Vagina (tissue), 2 donors: Measurements from ENCODE around the gene ABHD12. TPM values are rescaled to one million over a fixed set of nuclear protein-coding genes. Genes with fewer than 3 reads are reported as not detected.
"Not testable (repeated sequence)": the region's sequence is repeated elsewhere in the genome, so short reads cannot be mapped to it uniquely, and the experiment has no call there.

Experiments used
- DNase-seq, 2 donors: peaks; one replicate each; pipeline ENCODE4 v3.0.0-alpha.2; 2017; ENCODE audit errors: extremely low spot score in 2 of 2
- H3K27ac ChIP-seq: fragments of 200-600 bp; sonication (generic); one replicate; pipeline ENCODE4 v1.5.1; 2019
- H3K27me3 ChIP-seq: fragments of 200-600 bp; sonication (generic); one replicate; pipeline ENCODE4 v1.5.1; 2019
- H3K36me3 ChIP-seq, 2 donors: fragments of 200-600 bp; sonication (generic); one replicate each; pipeline ENCODE4 v1.5.1; 2017 to 2019
- H3K4me1 ChIP-seq: fragments of 200-600 bp; sonication (generic); one replicate; pipeline ENCODE4 v1.5.1; 2019
- H3K4me3 ChIP-seq, 2 donors: fragments of 200-600 bp; sonication (generic); 1 replicate in 1 of 2; 2 replicates in 1 of 2; pipeline ENCODE4 v1.5.1; 2016 to 2019
- H3K9me3 ChIP-seq: fragments of 200-600 bp; sonication (generic); one replicate; pipeline ENCODE4 v1.5.1; 2019
- POLR2A ChIP-seq, 2 donors: fragments of 450-650 bp; IDR thresholded peaks; one replicate each; pipeline ENCODE4 v1.6.1; 2017; ENCODE audit warnings: antibody characterized with exemption in 2 of 2, mild to moderate bottlenecking in 2 of 2, moderate library complexity in 2 of 2
- POLR2AphosphoS5 ChIP-seq, 2 donors: sonication (generic); formaldehyde crosslinking; IDR thresholded peaks; one replicate each; pipeline ENCODE4 v1.9.0; 2017; ENCODE audit warnings: antibody characterized with exemption in 2 of 2, mild to moderate bottlenecking in 2 of 2, low read depth in 1 of 2; ENCODE audit not compliant: insufficient read depth in 1 of 2
- intact Hi-C: fragments of 100-400 bp; cut with DNase I; formaldehyde crosslinking; loops from one replicate; pipeline ENCODE4 v1.15.1; 2023
- total RNA-seq: library from RNA; depleted of rRNA; stranded (reverse); fragments of >200 nt; gene quantifications from one replicate; pipeline ENCODE4 v1.2.3, GENCODE V29; 2016
- TF ChIP-seq, protein P1 (sequence below), 3 experiments: fragments of 450-650 bp in 2 of 3; fragments of 200-600 bp in 1 of 3; sonication (generic) in 1 of 3; IDR thresholded peaks; one replicate each; pipeline ENCODE4 v1.5.1; 2017 to 2019; ENCODE audit warnings: antibody characterized with exemption in 3 of 3, mild to moderate bottlenecking in 2 of 3, moderate library complexity in 2 of 3

Gene ABHD12
- total RNA-seq, 1 donor from 2014 or later: 36.6 TPM

DNA sequence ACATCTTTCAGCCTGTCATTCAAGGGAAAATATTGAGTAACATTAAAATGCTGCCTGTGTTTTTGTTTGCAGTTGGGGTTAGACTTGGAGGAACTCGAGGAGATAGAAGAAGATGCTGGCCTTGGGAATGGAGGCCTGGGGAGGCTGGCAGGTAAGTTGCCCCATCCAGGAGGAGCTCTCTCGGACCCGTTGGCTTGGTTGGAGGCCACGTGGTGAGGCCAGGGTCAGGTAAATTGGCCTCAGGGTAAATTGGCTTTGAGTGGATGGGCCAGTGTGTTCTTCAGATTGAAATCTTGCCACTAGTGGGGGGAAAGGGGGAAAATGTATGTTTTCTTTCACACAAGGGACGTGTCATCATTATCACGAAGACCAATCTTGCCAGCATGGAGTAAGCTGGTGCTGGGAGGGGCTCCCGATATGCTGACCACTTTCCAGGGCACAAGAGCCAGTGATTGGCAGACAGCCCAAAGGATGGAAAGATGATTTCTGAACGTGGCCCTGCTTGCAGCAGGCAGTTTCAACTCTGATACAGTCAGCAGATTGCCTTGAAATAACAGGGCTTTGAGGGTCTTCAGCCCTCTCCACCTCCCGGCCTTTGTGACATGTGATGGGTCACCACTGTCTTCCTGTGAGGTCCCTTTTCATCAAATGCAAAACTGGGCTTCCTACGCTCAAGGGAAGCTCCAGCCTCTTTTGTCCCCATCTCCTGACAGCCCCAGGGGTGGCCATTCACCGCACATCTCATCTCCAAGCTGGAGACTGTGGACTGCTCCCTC is 121.4 kb downstream of the ABHD12 start:
- no peak for DNase-seq
- no peaks in the 10 kb centered on the region for H3K27me3 ChIP-seq
- H3K27ac ChIP-seq: no peak overlapping the region
- H3K4me3 ChIP-seq: no peak overlapping the region
- peaks cover 0 to 39% of the 10 kb centered on the region in 2 donors for H3K36me3 ChIP-seq
- H3K9me3 ChIP-seq: no peaks in the 10 kb centered on the region
- intact Hi-C loops: no loop called here
- TF ChIP-seq POLR2AphosphoS5 (IDR thresholded peaks at IDR 0.05; ENCODE audit: insufficient read depth in 1 of 2, low read depth in 1 of 2) (no peak), POLR2A (IDR thresholded peaks at IDR 0.05) (no peak)
- TF ChIP-seq, protein P1, sequence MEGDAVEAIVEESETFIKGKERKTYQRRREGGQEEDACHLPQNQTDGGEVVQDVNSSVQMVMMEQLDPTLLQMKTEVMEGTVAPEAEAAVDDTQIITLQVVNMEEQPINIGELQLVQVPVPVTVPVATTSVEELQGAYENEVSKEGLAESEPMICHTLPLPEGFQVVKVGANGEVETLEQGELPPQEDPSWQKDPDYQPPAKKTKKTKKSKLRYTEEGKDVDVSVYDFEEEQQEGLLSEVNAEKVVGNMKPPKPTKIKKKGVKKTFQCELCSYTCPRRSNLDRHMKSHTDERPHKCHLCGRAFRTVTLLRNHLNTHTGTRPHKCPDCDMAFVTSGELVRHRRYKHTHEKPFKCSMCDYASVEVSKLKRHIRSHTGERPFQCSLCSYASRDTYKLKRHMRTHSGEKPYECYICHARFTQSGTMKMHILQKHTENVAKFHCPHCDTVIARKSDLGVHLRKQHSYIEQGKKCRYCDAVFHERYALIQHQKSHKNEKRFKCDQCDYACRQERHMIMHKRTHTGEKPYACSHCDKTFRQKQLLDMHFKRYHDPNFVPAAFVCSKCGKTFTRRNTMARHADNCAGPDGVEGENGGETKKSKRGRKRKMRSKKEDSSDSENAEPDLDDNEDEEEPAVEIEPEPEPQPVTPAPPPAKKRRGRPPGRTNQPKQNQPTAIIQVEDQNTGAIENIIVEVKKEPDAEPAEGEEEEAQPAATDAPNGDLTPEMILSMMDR (IDR thresholded peaks at IDR 0.05): no peak
- peaks cover 8% of the 10 kb centered on the region for H3K4me1 ChIP-seq

DNA sequence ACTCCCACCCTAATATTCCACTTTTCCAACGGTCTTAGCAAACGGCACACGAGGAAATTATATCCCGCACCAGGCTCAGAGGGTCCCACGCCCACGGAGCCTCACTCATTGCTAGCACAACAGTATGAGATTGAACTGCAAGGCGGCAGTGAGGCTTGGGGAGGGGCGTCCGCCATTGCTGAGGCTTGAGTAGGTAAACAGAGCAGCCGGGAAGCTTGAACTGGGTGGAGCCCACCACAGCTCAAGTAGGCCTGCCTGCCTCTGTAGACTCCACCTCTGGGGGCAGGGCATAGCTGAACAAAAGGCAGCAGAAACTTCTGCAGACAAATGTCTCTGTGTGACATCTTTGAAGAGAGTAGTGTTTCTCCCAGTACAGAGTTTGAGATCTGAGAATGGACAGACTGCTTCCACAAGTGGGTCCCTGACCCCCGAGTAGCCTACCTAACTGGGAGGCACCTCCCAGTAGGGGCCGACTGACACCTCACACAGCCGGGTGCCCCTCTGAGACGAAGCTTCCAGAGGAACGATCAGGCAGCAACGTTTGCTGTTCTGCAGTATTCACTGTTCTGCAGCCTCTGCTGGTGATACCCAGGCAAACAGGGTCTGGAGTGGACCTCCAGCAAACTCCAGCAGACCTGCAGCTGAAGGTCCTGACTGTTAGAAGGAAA is 129.7 kb downstream of the ABHD12 start:
- H3K9me3 ChIP-seq, intact Hi-C loops, H3K4me3 ChIP-seq, H3K27ac ChIP-seq, DNase-seq, H3K27me3 ChIP-seq: not testable (repeated sequence)
- peaks cover 0 to 18% of the 10 kb centered on the region in 2 donors for H3K36me3 ChIP-seq
- H3K4me1 ChIP-seq: peaks cover 25% of the 10 kb centered on the region

DNA sequence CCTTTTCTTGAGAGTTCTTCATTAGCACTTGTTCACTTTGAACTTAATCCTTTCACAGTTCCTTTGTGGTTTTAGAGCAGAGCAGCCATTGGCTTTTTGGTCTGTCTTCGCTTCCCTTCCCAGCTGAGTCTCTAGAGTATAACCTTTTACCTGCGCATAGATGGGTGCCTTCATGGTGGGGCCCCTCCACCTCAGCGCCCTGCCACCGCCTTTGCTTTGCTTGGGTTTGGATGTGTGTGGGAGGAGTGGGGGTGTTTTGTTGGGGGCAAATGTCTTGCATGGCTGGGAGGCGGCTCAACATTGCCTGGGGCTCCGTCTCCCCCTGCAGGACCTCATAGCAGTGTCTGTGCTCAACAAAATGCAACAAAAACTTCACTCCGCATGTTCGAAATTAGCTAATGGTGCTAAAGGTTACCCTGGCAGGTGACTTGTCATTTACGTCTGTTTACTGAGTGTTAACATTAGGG is 130.8 kb downstream of the ABHD12 start:
- no peak overlapping the region for H3K27ac ChIP-seq
- TF ChIP-seq, protein P1 (IDR thresholded peaks at IDR 0.05): no peak
- TF ChIP-seq POLR2A (IDR thresholded peaks at IDR 0.05): no peak
- TF ChIP-seq POLR2AphosphoS5 (IDR thresholded peaks at IDR 0.05; ENCODE audit: insufficient read depth in 1 of 2, low read depth in 1 of 2): no peak
- no peak overlapping the region for H3K4me3 ChIP-seq
- intact Hi-C loops: no loop called here
- no peaks in the 10 kb centered on the region for H3K9me3 ChIP-seq
- peaks cover 34% of the 10 kb centered on the region for H3K4me1 ChIP-seq
- DNase-seq: no peak
- no peaks in the 10 kb centered on the region for H3K27me3 ChIP-seq
- peaks cover 0 to 18% of the 10 kb centered on the region in 2 donors for H3K36me3 ChIP-seq

DNA sequence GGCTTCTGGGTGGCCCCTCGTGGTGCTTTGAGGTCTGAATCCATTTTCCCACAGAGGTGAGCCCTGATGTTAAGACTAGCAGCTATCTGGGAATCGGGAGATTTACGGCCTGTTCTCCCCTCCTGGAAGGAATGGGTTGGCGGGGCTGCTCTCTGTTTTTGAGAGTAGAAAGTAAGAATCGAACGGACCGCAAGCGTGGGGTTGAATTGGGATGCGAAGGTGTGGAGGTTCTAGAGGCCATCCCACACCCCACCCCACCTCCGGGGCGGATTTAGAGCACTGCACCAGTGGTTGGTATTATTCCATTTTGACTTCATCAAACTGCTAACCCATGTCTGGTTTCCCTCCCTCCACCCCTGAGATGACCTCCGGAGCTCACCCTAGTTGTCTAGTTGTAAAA is 131.3 kb downstream of the ABHD12 start:
- no peak overlapping the region for H3K27ac ChIP-seq
- DNase-seq: no peak
- no peaks in the 10 kb centered on the region for H3K9me3 ChIP-seq
- no peak overlapping the region for H3K4me3 ChIP-seq
- no peak for TF ChIP-seq POLR2AphosphoS5 (IDR thresholded peaks at IDR 0.05; ENCODE audit: insufficient read depth in 1 of 2, low read depth in 1 of 2)
- TF ChIP-seq, protein P1 (IDR thresholded peaks at IDR 0.05): no peak
- no peak for TF ChIP-seq POLR2A (IDR thresholded peaks at IDR 0.05)
- intact Hi-C loops: no loop called here
- peaks cover 34% of the 10 kb centered on the region for H3K4me1 ChIP-seq
- peaks cover 0 to 18% of the 10 kb centered on the region in 2 donors for H3K36me3 ChIP-seq
- no peaks in the 10 kb centered on the region for H3K27me3 ChIP-seq

DNA sequence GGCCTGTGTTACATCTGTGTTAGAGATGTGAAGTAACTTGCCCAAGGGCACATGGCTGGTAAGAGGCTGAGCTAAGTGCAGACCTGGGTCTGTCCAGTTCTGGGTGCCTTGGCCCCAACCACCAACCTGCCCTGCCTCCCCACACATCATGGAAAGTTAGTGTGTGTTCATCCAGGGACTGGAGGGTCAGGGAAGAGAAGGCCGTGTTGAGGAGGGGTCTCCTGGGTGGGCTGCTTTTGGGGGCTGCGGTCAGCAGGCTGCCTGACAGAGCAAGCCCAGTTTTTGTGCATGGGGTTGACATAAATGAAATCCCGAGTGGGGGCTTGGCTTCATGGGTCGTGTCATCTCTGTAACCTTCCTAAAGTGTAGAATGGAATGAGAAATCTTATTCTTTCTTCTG is 131.8 kb downstream of the ABHD12 start:
- H3K4me1 ChIP-seq: peaks cover 34% of the 10 kb centered on the region
- no peaks in the 10 kb centered on the region for H3K9me3 ChIP-seq
- H3K36me3 ChIP-seq: peaks cover 0 to 18% of the 10 kb centered on the region in 2 donors
- no peaks in the 10 kb centered on the region for H3K27me3 ChIP-seq
- intact Hi-C loops: no loop called here
- no peak for DNase-seq
- H3K4me3 ChIP-seq: no peak overlapping the region
- TF ChIP-seq, protein P1 (IDR thresholded peaks at IDR 0.05): no peak
- no peak for TF ChIP-seq POLR2A (IDR thresholded peaks at IDR 0.05)
- TF ChIP-seq POLR2AphosphoS5 (IDR thresholded peaks at IDR 0.05; ENCODE audit: insufficient read depth in 1 of 2, low read depth in 1 of 2): no peak
- H3K27ac ChIP-seq: no peak overlapping the region
